Fibroblast of skin of scalp (primary cell): ENCODE measurements around the gene ATP6V1G2.

ENCODE experiments used
- DNase-seq: peaks from one replicate; pipeline ENCODE4 v3.0.0-alpha.2; 2013

ATP6V1G2 gene

GRCh38 chr6:31575952-31576685 lies 29.7 kb upstream of the ATP6V1G2 start:
- no peak for DNase-seq

- DNase-seq: no peak
These were observed 29.0 kb upstream of the ATP6V1G2 start, which contains the start of gene TNF for GRCh38 chr6:31575335-31575901. TNF (plus strand) TSS chr6:31575565; CDS start chr6:31575742, 177 bp downstream.

GRCh38 chr6:31574106-31575061 lies 28.0 kb upstream of the ATP6V1G2 start:
- no peak for DNase-seq

GRCh38 chr6:31573239-31574105 lies 27.1 kb upstream of the ATP6V1G2 start:
- no peak for DNase-seq

GRCh38 chr6:31572041-31572911 lies 25.9 kb upstream of the ATP6V1G2 start, which contains the start of gene LTA:
LTA (plus strand) TSS chr6:31572289; CDS start chr6:31572743, 454 bp downstream.
- DNase-seq: no peak

GRCh38 chr6:31569861-31570536 lies 23.6 kb upstream of the ATP6V1G2 start:
- DNase-seq: no peak

GRCh38 chr6:31568537-31568961 lies 22.1 kb upstream of the ATP6V1G2 start:
- no peak for DNase-seq

GRCh38 chr6:31567531-31568370 lies 21.3 kb upstream of the ATP6V1G2 start:
- DNase-seq: no peak

- no peak for DNase-seq
These were observed 14.3 kb upstream of the ATP6V1G2 start for GRCh38 chr6:31560697-31561058.

- DNase-seq: peak; percentile 47
These were observed 13.7 kb upstream of the ATP6V1G2 start for GRCh38 chr6:31559958-31560696.

- no peak for DNase-seq
These were observed 13.2 kb upstream of the ATP6V1G2 start for GRCh38 chr6:31559606-31559957.

- peak; percentile 25 for DNase-seq
These were observed 12.5 kb upstream of the ATP6V1G2 start for GRCh38 chr6:31558631-31559500.

- no peak for DNase-seq
These were observed 11.9 kb upstream of the ATP6V1G2 start for GRCh38 chr6:31558318-31558625.

GRCh38 chr6:31557443-31558317 lies 11.3 kb upstream of the ATP6V1G2 start:
- no peak for DNase-seq

GRCh38 chr6:31556307-31556706 lies 9.9 kb upstream of the ATP6V1G2 start:
- no peak for DNase-seq

- peak; percentile 44 for DNase-seq
These were observed 5.0 kb upstream of the ATP6V1G2 start for GRCh38 chr6:31551371-31551770.

GRCh38 chr6:31548544-31548873 lies 2.1 kb upstream of the ATP6V1G2 start:
- DNase-seq: no peak
